GM12875 (cell line): Measurements from ENCODE around the gene NME7.
"Not testable (repeated sequence)": the region's sequence is repeated elsewhere in the genome, so short reads cannot be mapped to it uniquely, and the experiment has no call there.

ENCODE experiments used
- H3K4me3 ChIP-seq: one replicate; pipeline ENCODE4 v1.5.1; 2011; ENCODE audit warnings: low read depth, low read length, control low read depth
- CTCF ChIP-seq: IDR thresholded peaks from 2 replicates; pipeline ENCODE4 v1.5.1; 2011; ENCODE audit warnings: low read depth, mild to moderate bottlenecking, control low read depth, inconsistent platforms, low read length, moderate library complexity, borderline replicate concordance; ENCODE audit not compliant: insufficient read depth

NME7 gene

GRCh38 chr1:169340882-169341281 is 26.7 kb downstream of the NME7 start:
- no peak for TF ChIP-seq CTCF

GRCh38 chr1:169339773-169340172 is 27.8 kb downstream of the NME7 start:
- TF ChIP-seq CTCF, result no peak
- no peak overlapping the region for H3K4me3 ChIP-seq

More at GRCh38 chr1:169340882-169341281, 26.7 kb downstream of the NME7 start:
- H3K4me3 ChIP-seq, result no peak overlapping the region

DNA sequence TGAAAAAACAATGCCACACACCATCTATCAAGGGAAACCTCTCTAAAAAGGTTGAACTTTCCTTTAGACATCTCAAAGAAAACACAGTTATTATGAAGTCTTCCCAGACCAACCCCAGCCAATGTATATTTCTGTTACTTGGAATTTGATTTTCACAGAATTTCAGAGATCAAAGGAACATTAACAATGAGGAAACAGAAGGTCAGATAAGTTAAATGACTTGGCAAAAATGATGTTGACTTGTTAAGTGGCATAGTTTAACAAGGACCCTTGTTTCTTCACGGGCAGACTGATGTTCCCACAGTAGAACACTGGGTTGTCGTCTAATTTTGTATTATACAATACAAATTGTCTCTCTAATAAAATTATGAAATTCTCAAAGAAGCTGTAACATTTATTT is 29.0 kb downstream of the NME7 start:
- no peak for TF ChIP-seq CTCF
- H3K4me3 ChIP-seq, result no peak overlapping the region

DNA sequence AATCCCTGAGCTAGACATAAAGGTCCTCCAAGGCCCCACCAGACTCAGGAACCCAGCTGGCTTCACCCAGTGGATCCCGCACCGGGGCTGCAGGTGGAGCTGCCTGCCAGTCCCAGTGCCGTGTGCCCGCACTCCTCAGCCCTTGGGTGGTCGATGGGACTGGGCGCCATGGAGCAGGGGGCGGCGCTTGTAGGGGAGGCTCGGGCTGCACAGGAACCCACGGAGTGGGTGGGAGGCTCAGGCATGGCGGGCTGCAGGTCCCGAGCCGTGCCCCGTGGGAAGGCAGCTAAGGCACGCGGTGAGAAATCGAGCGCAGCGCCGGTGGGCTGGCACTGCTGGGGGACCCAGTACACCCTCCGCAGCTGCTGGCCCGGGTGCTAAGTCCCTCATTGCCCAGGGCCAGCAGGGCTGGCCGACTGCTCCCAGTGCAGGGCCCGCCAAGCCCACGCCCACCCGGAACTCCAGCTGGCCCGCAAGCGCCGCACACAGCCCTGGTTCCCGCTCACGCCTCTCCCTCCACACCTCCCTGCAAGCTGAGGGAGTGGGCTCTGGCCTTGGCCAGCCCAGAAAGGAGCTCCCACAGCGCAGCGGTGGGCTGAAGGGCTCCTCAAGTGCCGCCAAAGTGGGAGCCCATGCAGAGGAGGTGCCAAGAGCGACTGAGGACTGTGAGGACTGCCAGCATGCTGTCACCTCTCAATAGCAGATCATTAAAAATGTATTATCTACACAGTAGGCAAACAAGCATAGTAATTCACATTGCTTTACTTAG is 30.5 kb downstream of the NME7 start:
- H3K4me3 ChIP-seq, result not testable (repeated sequence)

DNA sequence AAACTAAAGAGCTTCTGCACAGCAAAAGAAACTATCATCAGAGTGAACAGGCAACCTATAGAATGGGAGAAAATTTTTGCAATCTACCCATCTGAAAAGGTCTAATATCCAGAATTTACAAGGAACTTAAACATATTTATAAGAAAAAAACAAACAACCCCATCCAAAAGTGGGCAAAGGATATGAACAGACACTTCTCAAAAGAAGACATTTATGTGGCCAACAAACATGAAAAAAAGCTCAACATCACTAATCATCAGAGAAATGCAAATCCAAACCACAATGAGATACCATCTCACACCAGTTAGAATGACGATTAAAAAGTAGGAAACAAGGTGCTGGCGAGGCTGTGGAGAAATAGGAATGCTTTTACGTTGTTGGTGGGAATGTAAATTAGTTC is 32.9 kb downstream of the NME7 start:
- not testable (repeated sequence) for H3K4me3 ChIP-seq

GRCh38 chr1:169330927-169331326 is 36.7 kb downstream of the NME7 start:
- H3K4me3 ChIP-seq, result no peak overlapping the region
- no peak for TF ChIP-seq CTCF

DNA sequence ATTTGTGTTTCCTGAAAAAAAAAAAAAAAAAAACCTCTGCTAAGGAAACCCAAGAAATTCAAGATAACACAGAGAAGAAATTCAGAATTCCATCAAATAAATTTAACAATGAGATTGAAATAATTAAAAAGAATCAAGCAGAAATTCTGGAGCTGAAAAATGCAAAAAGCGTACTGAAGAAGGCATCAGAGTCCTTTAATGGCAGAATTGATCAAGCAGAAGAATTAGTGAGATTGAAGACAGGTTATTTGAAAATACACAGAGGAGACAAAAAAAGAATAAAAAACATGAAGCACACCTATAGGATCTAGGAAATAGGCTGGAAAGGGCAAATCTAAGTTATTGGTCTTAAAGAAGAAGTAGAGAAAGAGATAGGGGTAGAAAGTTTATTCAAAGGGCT is 38.2 kb downstream of the NME7 start:
- TF ChIP-seq CTCF, result no peak

DNA sequence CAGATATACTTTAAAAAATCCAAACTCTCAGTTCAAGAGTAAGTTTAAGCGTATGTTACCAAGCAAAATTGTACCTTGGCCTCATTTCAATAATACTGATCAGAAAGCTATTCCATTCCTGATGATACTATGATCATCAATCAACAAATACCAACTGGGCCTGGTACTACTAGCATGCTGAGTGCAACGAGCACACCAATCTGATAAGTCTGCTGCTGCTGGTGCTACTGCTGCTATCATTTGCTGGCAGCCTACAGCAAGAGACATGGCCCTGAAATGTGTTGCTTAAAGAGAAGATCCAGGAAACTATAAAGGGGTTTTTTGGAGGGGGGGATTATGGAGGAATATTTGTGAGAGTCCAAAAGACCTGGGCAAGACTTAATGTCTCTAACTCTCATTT is 39.7 kb downstream of the NME7 start:
- TF ChIP-seq CTCF, result no peak
- H3K4me3 ChIP-seq, result no peak overlapping the region

More for the DNA sequence above, 38.2 kb downstream of the NME7 start:
- H3K4me3 ChIP-seq, result no peak overlapping the region
